IMR-90 (cell line): ENCODE measurements around the gene CXCL11. TPM values are rescaled to one million over a fixed set of nuclear protein-coding genes. Genes with fewer than 3 reads are reported as not detected.

Experiments
- ATAC-seq: fragments of 200-7000 bp; cut with Tn5 transposase; 2 replicates; pipeline ENCODE4 v1.9.1; 2020; ENCODE audit warnings: low read depth, mild to moderate bottlenecking, moderate library complexity
- BruUV-seq: library from RNA; stranded (reverse); fragments of 400-500 nt; replicated peaks from 2 replicates; lab custom pipeline; 2021; lab: Mats Ljungman, UMichigan
- CTCF ChIA-PET: fragments of 300-600 bp; formaldehyde crosslinking; extraction: SDS; loops from one replicate; lab custom pipeline; 2021; ENCODE audit warnings: antibody characterized with exemption; lab: Yijun Ruan, JAX
- POLR2A ChIA-PET: fragments of 300-600 bp; sonication (Branson Sonifier 250); formaldehyde crosslinking; loops from one replicate; lab custom pipeline; 2022; ENCODE audit warnings: antibody characterized with exemption; ENCODE audit not compliant: unreplicated experiment; lab: Charles Lee
- DNase-seq: peaks from one replicate; pipeline ENCODE4 v3.0.0; 2013
- H2AFZ ChIP-seq: replicated peaks from 2 replicates; pipeline ENCODE3; 2013; ENCODE audit warnings: low read length, mild to moderate bottlenecking; ENCODE audit not compliant: poor library complexity
- H2AK5ac ChIP-seq: 2 replicates; pipeline ENCODE4 v1.6.1; 2013; ENCODE audit warnings: low read depth, low read length, inconsistent platforms
- H2AK9ac ChIP-seq: replicated peaks from 2 replicates; pipeline ENCODE3; 2013; ENCODE audit warnings: mild to moderate bottlenecking, low read depth, low read length, moderate library complexity; ENCODE audit not compliant: poor library complexity
- H2BK120ac ChIP-seq: 2 replicates; pipeline ENCODE4 v1.6.1; 2013; ENCODE audit warnings: low read depth, low read length, inconsistent platforms
- H2BK15ac ChIP-seq: 3 replicates; pipeline ENCODE4 v1.6.1; 2013; ENCODE audit warnings: low read depth, low read length, inconsistent platforms
- H2BK20ac ChIP-seq: 2 replicates; pipeline ENCODE4 v1.6.1; 2013; ENCODE audit warnings: low read depth, mild to moderate bottlenecking, inconsistent platforms, low read length, moderate library complexity
- H2BK5ac ChIP-seq: 2 replicates; pipeline ENCODE4 v1.6.1; 2013; ENCODE audit warnings: mild to moderate bottlenecking, low read depth, low read length, inconsistent platforms; ENCODE audit not compliant: poor library complexity, severe bottlenecking
- H3K14ac ChIP-seq: replicated peaks from 2 replicates; pipeline ENCODE4 v1.6.1; 2013; ENCODE audit warnings: low read depth, low read length, inconsistent platforms
- H3K18ac ChIP-seq: 2 replicates; pipeline ENCODE4 v1.6.1; 2013; ENCODE audit warnings: low read depth, low read length, control low read depth
- H3K23ac ChIP-seq: 2 replicates; pipeline ENCODE4 v1.6.1; 2013; ENCODE audit warnings: low read depth, low read length, inconsistent platforms
- H3K27ac ChIP-seq: 2 replicates; pipeline ENCODE4 v1.5.1; 2013; ENCODE audit warnings: mild to moderate bottlenecking, control low read depth, low read length; ENCODE audit not compliant: insufficient read depth
- H3K27me3 ChIP-seq: 2 replicates; pipeline ENCODE4 v1.6.1; 2013; ENCODE audit warnings: low read length; ENCODE audit not compliant: control insufficient read depth, insufficient read depth
- H3K36me3 ChIP-seq: 2 replicates; pipeline ENCODE4 v1.6.1; 2013; ENCODE audit warnings: low read length, mixed read lengths; ENCODE audit not compliant: control insufficient read depth, insufficient read depth
- H3K4ac ChIP-seq: 2 replicates; pipeline ENCODE4 v1.6.1; 2013; ENCODE audit warnings: low read depth, low read length, inconsistent platforms
- H3K4me1 ChIP-seq: 2 replicates; pipeline ENCODE4 v1.6.1; 2013; ENCODE audit warnings: low read length, mixed read lengths; ENCODE audit not compliant: control insufficient read depth, insufficient read depth
- H3K4me2 ChIP-seq: 2 replicates; pipeline ENCODE4 v1.6.1; 2013; ENCODE audit warnings: low read depth, mild to moderate bottlenecking, control low read depth, low read length, moderate library complexity
- H3K4me3 ChIP-seq: 2 replicates; pipeline ENCODE4 v1.5.1; 2013; ENCODE audit warnings: low read depth, mild to moderate bottlenecking, control low read depth, low read length, moderate library complexity; ENCODE audit not compliant: insufficient read depth
- H3K56ac ChIP-seq: 2 replicates; pipeline ENCODE4 v1.6.1; 2013; ENCODE audit warnings: low read length, inconsistent platforms; ENCODE audit not compliant: insufficient read depth; ENCODE audit errors: extremely low read depth
- H3K79me1 ChIP-seq, 2 experiments: 2 replicates each; pipeline ENCODE4 v1.6.1; 2013; ENCODE audit warnings: low read length in 2 of 2, inconsistent platforms in 1 of 2, low read depth in 1 of 2
- H3K9ac ChIP-seq: 2 replicates; pipeline ENCODE4 v1.6.1; 2013; ENCODE audit warnings: low read depth, low read length, control low read depth
- H3K9me1 ChIP-seq: 2 replicates; pipeline ENCODE4 v1.6.1; 2013; ENCODE audit warnings: low read length, inconsistent platforms; ENCODE audit not compliant: insufficient read depth
- H3K9me3 ChIP-seq: 2 replicates; pipeline ENCODE4 v1.6.1; 2013; ENCODE audit warnings: low read length; ENCODE audit not compliant: control insufficient read depth, insufficient read depth
- H4K20me1 ChIP-seq: 2 replicates; pipeline ENCODE4 v1.6.1; 2013; ENCODE audit warnings: low read length, inconsistent platforms; ENCODE audit not compliant: insufficient read depth
- H4K5ac ChIP-seq: 2 replicates; pipeline ENCODE4 v1.6.1; 2013; ENCODE audit warnings: mild to moderate bottlenecking, low read depth, low read length, control low read depth
- H4K8ac ChIP-seq, 2 experiments: 2 replicates each; pipeline ENCODE4 v1.6.1; 2013; ENCODE audit warnings: low read depth in 2 of 2, low read length in 2 of 2, control low read depth in 1 of 2, inconsistent platforms in 1 of 2
- H4K91ac ChIP-seq: 2 replicates; pipeline ENCODE4 v1.6.1; 2013; ENCODE audit warnings: low read depth, low read length, inconsistent platforms; ENCODE audit not compliant: insufficient read depth
- BHLHE40 ChIP-seq: fragments of 150-350 bp; IDR thresholded peaks from 2 replicates; pipeline ENCODE4 v1.6.1; 2016; ENCODE audit warnings: mild to moderate bottlenecking, low read depth, low read length
- CEBPB ChIP-seq: IDR thresholded peaks from 2 replicates; pipeline ENCODE4 v1.6.1; 2012; ENCODE audit warnings: low read depth, low read length, improper control_type of control experiment
- ELK1 ChIP-seq: fragments of 150-350 bp; IDR thresholded peaks from 2 replicates; pipeline ENCODE4 v1.6.1; 2016; ENCODE audit warnings: low read depth, mild to moderate bottlenecking, low read length, moderate library complexity, borderline replicate concordance
- FOS ChIP-seq: fragments of 150-350 bp; IDR thresholded peaks from 2 replicates; pipeline ENCODE4 v1.6.1; 2016; ENCODE audit warnings: low read depth, low read length
- MAFK ChIP-seq: IDR thresholded peaks from 2 replicates; pipeline ENCODE4 v1.6.1; 2012; ENCODE audit warnings: low read depth, low read length, improper control_type of control experiment
- MXI1 ChIP-seq: IDR thresholded peaks from 2 replicates; pipeline ENCODE4 v1.6.1; 2012; ENCODE audit warnings: low read depth, mild to moderate bottlenecking, low read length, moderate library complexity, borderline replicate concordance
- NFE2L2 ChIP-seq: fragments of 150-350 bp; IDR thresholded peaks from 2 replicates; pipeline ENCODE4 v1.6.1; 2016; ENCODE audit warnings: low read depth, mild to moderate bottlenecking, low read length
- SMC3 ChIP-seq: fragments of 150-350 bp; IDR thresholded peaks from 2 replicates; pipeline ENCODE4 v1.6.1; 2016; ENCODE audit warnings: low read depth, mild to moderate bottlenecking, antibody characterized with exemption, low read length, moderate library complexity
- WGBS, 2 experiments: methylation state at CpG; one replicate each; pipeline versions ENCODE4 v1.1.5 to v1.1.7; 2013; ENCODE audit warnings: missing lambda C conversion rate in 2 of 2; ENCODE audit not compliant: insufficient read length in 1 of 2; ENCODE audit errors: extremely low coverage in 2 of 2; 5-methylcytosine and 5-hydroxymethylcytosine counted together
- dilution Hi-C: fragments of 300-500 bp; cut with HindIII; formaldehyde crosslinking; loops from one replicate; pipeline ENCODE4 v1.14.3; 2018; ENCODE audit warnings: low sequenced_read_pairs; ENCODE audit not compliant: unreplicated experiment
- in situ Hi-C: fragments of 300-500 bp; cut with MboI; formaldehyde crosslinking; loops from 3 replicates; pipeline ENCODE4 v1.14.3; 2019; ENCODE audit warnings: low sequenced_read_pairs, inconsistent platforms, mixed read lengths
- intact Hi-C: fragments of 100-400 bp; cut with micrococcal nuclease; formaldehyde crosslinking; loops from 2 replicates; pipeline ENCODE4 v1.10.0; 2022
- polyA plus RNA-seq, 3 experiments: library from polyadenylated mRNA; depleted of rRNA; stranded (reverse); fragments of >200 nt; gene quantifications; 2 replicates each; pipeline ENCODE4 v1.2.3, GENCODE V29; 2012; ENCODE audit warnings: low replicate concordance in 1 of 3
- total RNA-seq: library from RNA; depleted of rRNA; stranded (reverse); fragments of >200 nt; gene quantifications from 2 replicates; pipeline ENCODE4 v1.2.3, GENCODE V29; 2012
- TF ChIP-seq, protein P1 (sequence below): fragments of 150-350 bp; IDR thresholded peaks from 2 replicates; pipeline ENCODE4 v1.6.1; 2017; ENCODE audit warnings: mild to moderate bottlenecking, antibody characterized with exemption, low read length, low read depth

Gene CXCL11
- total and polyA plus RNA-seq, 2 of the 4 experiments (the other 2 are of a cell fraction): under 0.01 TPM; not detected in 1

- Histone ChIP-seq H3K36me3 (no peaks in the 10 kb centered on the region), H4K5ac (no peak overlapping the region), H3K23ac (no peak overlapping the region), H4K8ac (no peak overlapping the region), H3K9me1 (no peaks in the 10 kb centered on the region), H3K18ac (no peak overlapping the region), H3K4me2 (no peak overlapping the region), H2AK5ac (no peak overlapping the region), H3K27me3 (no peaks in the 10 kb centered on the region; the same call in 1 of the 2 replicates), H3K4ac (no peak overlapping the region), H3K79me1 (no peaks in the 10 kb centered on the region), H2BK15ac (no peak overlapping the region), H3K9me3 (no peaks in the 10 kb centered on the region), H2BK5ac (no peak overlapping the region), H3K27ac (no peak overlapping the region), H2AFZ (no peak overlapping the region), H3K4me3 (no peak overlapping the region), H4K91ac (no peak overlapping the region), H4K20me1 (no peaks in the 10 kb centered on the region), H3K4me1 (no peaks in the 10 kb centered on the region; the same call in 1 of the 2 replicates), H2AK9ac (no peak overlapping the region), H3K56ac (no peak overlapping the region), H2BK20ac (no peak overlapping the region), H3K14ac (no peak overlapping the region), H2BK120ac (no peak overlapping the region), H3K9ac (no peak overlapping the region)
- TF ChIP-seq NFE2L2 (no peak), BHLHE40 (no peak), CEBPB (no peak), SMC3 (no peak), MAFK (no peak), MXI1 (no peak), FOS (no peak), ELK1 (no peak)
- TF ChIP-seq, protein P1, sequence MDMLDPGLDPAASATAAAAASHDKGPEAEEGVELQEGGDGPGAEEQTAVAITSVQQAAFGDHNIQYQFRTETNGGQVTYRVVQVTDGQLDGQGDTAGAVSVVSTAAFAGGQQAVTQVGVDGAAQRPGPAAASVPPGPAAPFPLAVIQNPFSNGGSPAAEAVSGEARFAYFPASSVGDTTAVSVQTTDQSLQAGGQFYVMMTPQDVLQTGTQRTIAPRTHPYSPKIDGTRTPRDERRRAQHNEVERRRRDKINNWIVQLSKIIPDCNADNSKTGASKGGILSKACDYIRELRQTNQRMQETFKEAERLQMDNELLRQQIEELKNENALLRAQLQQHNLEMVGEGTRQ: no peak
- BruUV-seq: no TSS peak
- ATAC-seq (no peak), DNase-seq (no peak)
- CTCF ChIA-PET: no interaction called here
- 20% methylated on average over 1 of the region's 1 CpG; no CpG with 5 or more reads in 1 of the 2 experiments for WGBS, 2 experiments
- intact Hi-C loops (loop anchor here (10.0 kb wide), 1 partner anchor 147 kb away; no protein-coding TSS in a partner anchor), dilution Hi-C loops (no loop called here), in situ Hi-C loops (no loop called here)
- POLR2A ChIA-PET: no interaction called here
Measured at GRCh38 chr4:76061421-76061820, 25.6 kb upstream of the CXCL11 start.
